ENCODE data around the gene JARID2.

- TF ChIP-seq PBX3 (IDR thresholded peaks at IDR 0.05) = no peak
- no peak for TF ChIP-seq GATA2 (CRISPR knock-in tag; IDR thresholded peaks at IDR 0.05)
- TF ChIP-seq EP300 (IDR thresholded peaks at IDR 0.05; ENCODE audit: borderline replicate concordance in 1 of 2, low read depth in 1 of 2, low read length in 1 of 2) = no peak
- TF ChIP-seq SIN3A (IDR thresholded peaks at IDR 0.05; ENCODE audit: borderline replicate concordance, low read depth, low read length) = no peak
- no peak for TF ChIP-seq RCOR1 (IDR thresholded peaks at IDR 0.05; ENCODE audit: low read length)
- TF ChIP-seq CTCF (IDR thresholded peaks at IDR 0.05) = no peak
- no peak for TF ChIP-seq POLR2AphosphoS5 (IDR thresholded peaks at IDR 0.05; ENCODE audit: low read depth, low read length)
- no peak for TF ChIP-seq RAD21 (IDR thresholded peaks at IDR 0.05; ENCODE audit: low read length)
Observed at GRCh38 chr6:15283986-15284361, 38.1 kb downstream of the JARID2 start.

Measured in SK-N-SH (cell line).